HepG2 (cell line): ENCODE data around the gene CDK18. TPM values are rescaled to one million over a fixed set of nuclear protein-coding genes. Genes with fewer than 3 reads are reported as not detected.

Experiments used
- BRCA1 ChIP-seq: sonication (generic); formaldehyde crosslinking; IDR thresholded peaks from 2 replicates; pipeline ENCODE4 v1.4.0; 2020; ENCODE audit warnings: missing genetic modification reagents
- FOXK1 ChIP-seq: sonication (generic); formaldehyde crosslinking; IDR thresholded peaks from 2 replicates; pipeline ENCODE4 v1.4.0; 2020; ENCODE audit warnings: low read depth, missing genetic modification reagents, borderline replicate concordance
- HMG20A ChIP-seq: IDR thresholded peaks from 2 replicates; pipeline ENCODE4 v1.6.1; 2016; ENCODE audit warnings: borderline replicate concordance
- KDM5B ChIP-seq: sonication (generic); formaldehyde crosslinking; IDR thresholded peaks from 2 replicates; pipeline ENCODE4 v1.4.0; 2020; ENCODE audit warnings: missing genetic modification reagents, mild to moderate bottlenecking, borderline replicate concordance
- KLF15 ChIP-seq: sonication (generic); formaldehyde crosslinking; IDR thresholded peaks from 2 replicates; pipeline ENCODE4 v1.8.1; 2023; ENCODE audit warnings: borderline replicate concordance, mild to moderate bottlenecking, inconsistent platforms, missing genetic modification reagents, mixed read lengths
- KLF16 ChIP-seq, 2 experiments: sonication (generic) in 1 of 2; formaldehyde crosslinking in 1 of 2; IDR thresholded peaks; 2 replicates each; pipeline versions ENCODE4 v1.6.1 to v1.8.0; 2016 to 2023; ENCODE audit warnings: missing genetic modification reagents in 2 of 2, missing compliant biosample characterization in 1 of 2
- MED13 ChIP-seq: sonication (generic); formaldehyde crosslinking; IDR thresholded peaks from 2 replicates; pipeline ENCODE4 v1.5.0; 2020; ENCODE audit warnings: missing genetic modification reagents
- NBN ChIP-seq: fragments of 450-650 bp; conservative IDR thresholded peaks from 2 replicates; pipeline ENCODE4 v1.6.1; 2017
- NFYB ChIP-seq: sonication (generic); formaldehyde crosslinking; IDR thresholded peaks from 2 replicates; pipeline ENCODE4 v1.4.0; 2020; ENCODE audit warnings: missing genetic modification reagents
- NFYC ChIP-seq: IDR thresholded peaks from 2 replicates; pipeline ENCODE4 v1.6.1; 2016; ENCODE audit warnings: missing genetic modification reagents, missing compliant biosample characterization
- SIX1 ChIP-seq: sonication (generic); formaldehyde crosslinking; IDR thresholded peaks from 2 replicates; pipeline ENCODE4 v1.4.0; 2020; ENCODE audit warnings: missing genetic modification reagents, borderline replicate concordance
- SMAD1 ChIP-seq: sonication (generic); formaldehyde crosslinking; IDR thresholded peaks from 2 replicates; pipeline ENCODE4 v1.4.0; 2020; ENCODE audit warnings: missing genetic modification reagents, low read depth, mild to moderate bottlenecking, borderline replicate concordance
- THAP7 ChIP-seq: sonication (generic); formaldehyde crosslinking; IDR thresholded peaks from 2 replicates; pipeline ENCODE4 v1.8.1; 2023; ENCODE audit warnings: mild to moderate bottlenecking, missing genetic modification reagents
- ZBTB1 ChIP-seq: sonication (generic); formaldehyde crosslinking; IDR thresholded peaks from 2 replicates; pipeline ENCODE4 v1.4.0; 2020; ENCODE audit warnings: missing genetic modification reagents, borderline replicate concordance
- ZBTB8A ChIP-seq: sonication (generic); formaldehyde crosslinking; IDR thresholded peaks from 2 replicates; pipeline ENCODE4 v1.4.0; 2020; ENCODE audit warnings: mild to moderate bottlenecking, low read depth, missing genetic modification reagents, borderline replicate concordance
- ZFX ChIP-seq: sonication (generic); formaldehyde crosslinking; IDR thresholded peaks from 2 replicates; pipeline ENCODE4 v1.4.0; 2020; ENCODE audit warnings: mild to moderate bottlenecking, low read depth, missing genetic modification reagents, moderate library complexity
- ZMAT3 ChIP-seq: sonication (generic); formaldehyde crosslinking; conservative IDR thresholded peaks from 2 replicates; pipeline ENCODE4 v1.7.0; 2021; ENCODE audit warnings: missing genetic modification reagents
- ZMYM2 ChIP-seq: sonication (generic); formaldehyde crosslinking; IDR thresholded peaks from 2 replicates; pipeline ENCODE4 v1.8.0; 2022; ENCODE audit warnings: mild to moderate bottlenecking, missing genetic modification reagents
- ZNF160 ChIP-seq: sonication (generic); formaldehyde crosslinking; IDR thresholded peaks from 2 replicates; pipeline ENCODE4 v1.8.0; 2022; ENCODE audit warnings: mild to moderate bottlenecking, inconsistent platforms, missing genetic modification reagents
- ZNF317 ChIP-seq: sonication (generic); formaldehyde crosslinking; IDR thresholded peaks from 2 replicates; pipeline ENCODE4 v1.5.0; 2020; ENCODE audit warnings: mild to moderate bottlenecking, missing genetic modification reagents
- ZNF33A ChIP-seq: sonication (generic); formaldehyde crosslinking; IDR thresholded peaks from 2 replicates; pipeline ENCODE4 v1.5.1; 2020; ENCODE audit warnings: missing genetic modification reagents, mild to moderate bottlenecking, moderate library complexity, borderline replicate concordance
- ZNF451 ChIP-seq: sonication (generic); formaldehyde crosslinking; IDR thresholded peaks from 2 replicates; pipeline ENCODE4 v1.5.0; 2020; ENCODE audit warnings: mild to moderate bottlenecking, missing genetic modification reagents
- ZNF546 ChIP-seq: sonication (generic); formaldehyde crosslinking; conservative IDR thresholded peaks from 2 replicates; pipeline ENCODE4 v1.8.1; 2023; ENCODE audit warnings: mild to moderate bottlenecking, missing genetic modification reagents
- ZNF567 ChIP-seq: sonication (generic); formaldehyde crosslinking; IDR thresholded peaks from 2 replicates; pipeline ENCODE4 v1.8.1; 2023; ENCODE audit warnings: mild to moderate bottlenecking, missing genetic modification reagents, borderline replicate concordance
- ZNF615 ChIP-seq: sonication (generic); formaldehyde crosslinking; IDR thresholded peaks from 2 replicates; pipeline ENCODE4 v1.5.0; 2020; ENCODE audit warnings: mild to moderate bottlenecking, missing genetic modification reagents, borderline replicate concordance
- ZNF883 ChIP-seq: sonication (generic); formaldehyde crosslinking; IDR thresholded peaks from 2 replicates; pipeline ENCODE4 v1.5.1; 2020; ENCODE audit warnings: mild to moderate bottlenecking, missing genetic modification reagents; ENCODE audit errors: not compliant biosample characterization
- ZSCAN25 ChIP-seq: sonication (generic); formaldehyde crosslinking; IDR thresholded peaks from 2 replicates; pipeline ENCODE4 v1.8.0; 2022; ENCODE audit warnings: mild to moderate bottlenecking, missing genetic modification reagents
- polyA plus RNA-seq, 8 experiments: library from polyadenylated mRNA; depleted of rRNA in 3 of 8; stranded (reverse) in 7 of 8; unstranded in 1 of 8; fragments of >200 nt; fragmentation: Illumina TruSeq in 4 of 8; extraction: Trizol in 4 of 8; gene quantifications; 2 replicates each; pipeline versions ENCODE4 v1.2.1 to v1.2.3, GENCODE V29; 2011 to 2016; ENCODE audit warnings: low read depth in 4 of 8, missing spikeins in 1 of 8, mixed read lengths in 1 of 8; ENCODE audit not compliant: insufficient read depth in 1 of 8
- total RNA-seq, 5 experiments: library from RNA; depleted of rRNA; stranded (reverse); fragments of >200 nt; fragmentation: Illumina TruSeq; extraction: Trizol; gene quantifications; 2 replicates each; pipeline ENCODE4 v1.2.3, GENCODE V29; 2016; ENCODE audit warnings: low read depth in 1 of 5
- TF ChIP-seq, protein P1 (sequence below): sonication (generic); formaldehyde crosslinking; IDR thresholded peaks from 2 replicates; pipeline ENCODE4 v1.8.0; 2023; ENCODE audit warnings: mild to moderate bottlenecking, missing genetic modification reagents
- TF ChIP-seq, protein P2 (sequence below): sonication (generic); formaldehyde crosslinking; IDR thresholded peaks from 2 replicates; pipeline ENCODE4 v1.4.0; 2020; ENCODE audit warnings: mild to moderate bottlenecking, missing genetic modification reagents

The CDK18 gene
- total and polyA plus RNA-seq, 2 of the 13 experiments (the other 11 are each of a cell fraction or from before 2014, with no cell fraction given): 6.4 to 38.8 TPM

DNA sequence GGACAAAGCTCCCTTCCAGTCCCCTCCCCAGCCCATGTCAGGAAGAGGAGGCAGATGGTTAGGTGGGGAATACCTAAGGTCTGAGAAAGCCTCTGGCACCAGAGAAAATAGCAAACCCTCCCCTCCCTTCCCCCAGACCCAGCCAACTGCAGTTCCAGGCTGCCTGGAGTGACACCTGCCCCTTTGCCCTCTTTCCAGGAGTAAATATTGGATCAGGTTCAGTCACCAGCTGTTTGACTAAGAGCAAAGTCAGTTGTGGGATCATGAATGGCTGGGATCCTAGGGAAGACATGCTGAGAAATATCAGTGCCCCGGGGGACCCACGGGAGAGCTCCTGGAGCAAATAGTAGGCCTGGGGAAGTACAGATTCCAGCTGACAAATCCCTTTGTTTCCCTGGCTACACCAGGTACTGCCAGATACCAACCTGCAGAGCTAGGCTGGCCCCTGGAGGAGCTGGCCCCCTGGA, 12.2 kb upstream of the CDK18 start (continued):
- TF ChIP-seq ZNF317 (CRISPR knock-in tag) (no peak), SMAD1 (CRISPR knock-in tag) (no peak), NFYB (CRISPR knock-in tag) (no peak; the same call in 1 of the 2 replicates), ZNF451 (CRISPR knock-in tag) (no peak), ZSCAN25 (0 out of 2 replicates have a peak, but pooled peaks have one; percentile 37), ZNF546 (CRISPR knock-in tag) (no peak), BRCA1 (no peak), ZNF160 (CRISPR knock-in tag) (no peak), THAP7 (CRISPR knock-in tag) (no peak), ZBTB1 (CRISPR knock-in tag) (no peak), ZMYM2 (CRISPR knock-in tag) (0 out of 2 replicates have a peak, but pooled peaks have one; percentile 18), KLF16 (CRISPR knock-in tag; IDR thresholded peaks at IDR 0.05) (0 out of 4 replicates have a peak, but pooled peaks of 1 of the 2 experiments have one; percentile 17), ZNF33A (CRISPR knock-in tag) (no peak), ZNF615 (CRISPR knock-in tag) (no peak), HMG20A (CRISPR knock-in tag) (peak; percentile 78; the same call in 1 of the 2 replicates), ZMAT3 (no peak), ZBTB8A (CRISPR knock-in tag) (no peak), MED13 (no peak), SIX1 (CRISPR knock-in tag) (peak; percentile 60; the same call in 1 of the 2 replicates), ZNF883 (CRISPR knock-in tag) (no peak), KLF15 (CRISPR knock-in tag) (no peak), KDM5B (no peak), ZNF567 (CRISPR knock-in tag) (no peak), ZFX (CRISPR knock-in tag) (peak; percentile 58), NFYC (CRISPR knock-in tag) (no peak), FOXK1 (CRISPR knock-in tag) (peak; percentile 72; the same call in 1 of the 2 replicates), NBN (no peak)
- TF ChIP-seq, protein P1, sequence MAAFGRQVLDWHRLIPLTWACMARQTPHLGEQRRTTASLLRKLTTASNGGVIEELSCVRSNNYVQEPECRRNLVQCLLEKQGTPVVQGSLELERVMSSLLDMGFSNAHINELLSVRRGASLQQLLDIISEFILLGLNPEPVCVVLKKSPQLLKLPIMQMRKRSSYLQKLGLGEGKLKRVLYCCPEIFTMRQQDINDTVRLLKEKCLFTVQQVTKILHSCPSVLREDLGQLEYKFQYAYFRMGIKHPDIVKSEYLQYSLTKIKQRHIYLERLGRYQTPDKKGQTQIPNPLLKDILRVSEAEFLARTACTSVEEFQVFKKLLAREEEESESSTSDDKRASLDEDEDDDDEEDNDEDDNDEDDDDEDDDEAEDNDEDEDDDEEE (CRISPR knock-in tag): peak; percentile 73; the same call in 1 of the 2 replicates
- TF ChIP-seq, protein P2, sequence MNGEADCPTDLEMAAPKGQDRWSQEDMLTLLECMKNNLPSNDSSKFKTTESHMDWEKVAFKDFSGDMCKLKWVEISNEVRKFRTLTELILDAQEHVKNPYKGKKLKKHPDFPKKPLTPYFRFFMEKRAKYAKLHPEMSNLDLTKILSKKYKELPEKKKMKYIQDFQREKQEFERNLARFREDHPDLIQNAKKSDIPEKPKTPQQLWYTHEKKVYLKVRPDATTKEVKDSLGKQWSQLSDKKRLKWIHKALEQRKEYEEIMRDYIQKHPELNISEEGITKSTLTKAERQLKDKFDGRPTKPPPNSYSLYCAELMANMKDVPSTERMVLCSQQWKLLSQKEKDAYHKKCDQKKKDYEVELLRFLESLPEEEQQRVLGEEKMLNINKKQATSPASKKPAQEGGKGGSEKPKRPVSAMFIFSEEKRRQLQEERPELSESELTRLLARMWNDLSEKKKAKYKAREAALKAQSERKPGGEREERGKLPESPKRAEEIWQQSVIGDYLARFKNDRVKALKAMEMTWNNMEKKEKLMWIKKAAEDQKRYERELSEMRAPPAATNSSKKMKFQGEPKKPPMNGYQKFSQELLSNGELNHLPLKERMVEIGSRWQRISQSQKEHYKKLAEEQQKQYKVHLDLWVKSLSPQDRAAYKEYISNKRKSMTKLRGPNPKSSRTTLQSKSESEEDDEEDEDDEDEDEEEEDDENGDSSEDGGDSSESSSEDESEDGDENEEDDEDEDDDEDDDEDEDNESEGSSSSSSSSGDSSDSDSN (CRISPR knock-in tag): peak; percentile 40
